Vagina (tissue), 2 donors: ENCODE results near the gene PSKH1. TPM values are rescaled to one million over a fixed set of nuclear protein-coding genes. Genes with fewer than 3 reads are reported as not detected.
A peak's percentile ranks its signal among the peaks of the same experiment; 100 is the strongest.

Experiments
- DNase-seq, 2 donors: peaks; one replicate each; pipeline ENCODE4 v3.0.0-alpha.2; 2017; ENCODE audit errors: extremely low spot score in 2 of 2
- H3K27ac ChIP-seq: fragments of 200-600 bp; sonication (generic); one replicate; pipeline ENCODE4 v1.5.1; 2019
- H3K27me3 ChIP-seq: fragments of 200-600 bp; sonication (generic); one replicate; pipeline ENCODE4 v1.5.1; 2019
- H3K36me3 ChIP-seq, 2 donors: fragments of 200-600 bp; sonication (generic); one replicate each; pipeline ENCODE4 v1.5.1; 2017 to 2019
- H3K4me1 ChIP-seq: fragments of 200-600 bp; sonication (generic); one replicate; pipeline ENCODE4 v1.5.1; 2019
- H3K4me3 ChIP-seq, 2 donors: fragments of 200-600 bp; sonication (generic); 1 replicate in 1 of 2; 2 replicates in 1 of 2; pipeline ENCODE4 v1.5.1; 2016 to 2019
- H3K9me3 ChIP-seq: fragments of 200-600 bp; sonication (generic); one replicate; pipeline ENCODE4 v1.5.1; 2019
- POLR2A ChIP-seq, 2 donors: fragments of 450-650 bp; IDR thresholded peaks; one replicate each; pipeline ENCODE4 v1.6.1; 2017; ENCODE audit warnings: antibody characterized with exemption in 2 of 2, mild to moderate bottlenecking in 2 of 2, moderate library complexity in 2 of 2
- POLR2AphosphoS5 ChIP-seq, 2 donors: sonication (generic); formaldehyde crosslinking; IDR thresholded peaks; one replicate each; pipeline ENCODE4 v1.9.0; 2017; ENCODE audit warnings: antibody characterized with exemption in 2 of 2, mild to moderate bottlenecking in 2 of 2, low read depth in 1 of 2; ENCODE audit not compliant: insufficient read depth in 1 of 2
- intact Hi-C: fragments of 100-400 bp; cut with DNase I; formaldehyde crosslinking; loops from one replicate; pipeline ENCODE4 v1.15.1; 2023
- total RNA-seq: library from RNA; depleted of rRNA; stranded (reverse); fragments of >200 nt; gene quantifications from one replicate; pipeline ENCODE4 v1.2.3, GENCODE V29; 2016
- TF ChIP-seq, protein P1 (sequence below), 3 experiments: fragments of 450-650 bp in 2 of 3; fragments of 200-600 bp in 1 of 3; sonication (generic) in 1 of 3; IDR thresholded peaks; one replicate each; pipeline ENCODE4 v1.5.1; 2017 to 2019; ENCODE audit warnings: antibody characterized with exemption in 3 of 3, mild to moderate bottlenecking in 2 of 3, moderate library complexity in 2 of 3

The PSKH1 gene
- total RNA-seq, 1 donor from 2014 or later: 17.4 TPM

DNA sequence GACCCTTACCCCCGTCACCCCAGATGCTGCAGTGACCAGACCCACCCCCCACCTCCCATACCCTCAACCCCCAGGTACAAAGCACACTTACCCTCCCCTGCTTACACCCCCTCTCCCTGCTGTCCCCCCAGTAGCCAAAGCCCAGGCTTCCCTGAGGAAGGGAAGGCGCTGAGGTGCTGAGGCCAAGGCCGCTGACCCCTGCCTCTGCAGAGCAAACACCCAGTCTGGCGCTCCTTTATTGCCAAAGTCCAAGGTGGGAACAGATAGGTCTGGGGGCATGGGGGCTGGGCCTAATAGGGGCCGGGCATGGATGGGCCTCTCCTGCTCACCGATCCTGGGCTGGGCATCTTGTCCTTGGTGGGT, 50.2 kb downstream of the PSKH1 start:
- H3K36me3 ChIP-seq: peaks cover 0 to 39% of the 10 kb centered on the region in 2 donors
- peak overlapping the region; percentile 84 for H3K27ac ChIP-seq
- H3K9me3 ChIP-seq: no peaks in the 10 kb centered on the region
- no peak for TF ChIP-seq POLR2AphosphoS5 (IDR thresholded peaks at IDR 0.05; ENCODE audit: insufficient read depth in 1 of 2, low read depth in 1 of 2)
- TF ChIP-seq, protein P1, sequence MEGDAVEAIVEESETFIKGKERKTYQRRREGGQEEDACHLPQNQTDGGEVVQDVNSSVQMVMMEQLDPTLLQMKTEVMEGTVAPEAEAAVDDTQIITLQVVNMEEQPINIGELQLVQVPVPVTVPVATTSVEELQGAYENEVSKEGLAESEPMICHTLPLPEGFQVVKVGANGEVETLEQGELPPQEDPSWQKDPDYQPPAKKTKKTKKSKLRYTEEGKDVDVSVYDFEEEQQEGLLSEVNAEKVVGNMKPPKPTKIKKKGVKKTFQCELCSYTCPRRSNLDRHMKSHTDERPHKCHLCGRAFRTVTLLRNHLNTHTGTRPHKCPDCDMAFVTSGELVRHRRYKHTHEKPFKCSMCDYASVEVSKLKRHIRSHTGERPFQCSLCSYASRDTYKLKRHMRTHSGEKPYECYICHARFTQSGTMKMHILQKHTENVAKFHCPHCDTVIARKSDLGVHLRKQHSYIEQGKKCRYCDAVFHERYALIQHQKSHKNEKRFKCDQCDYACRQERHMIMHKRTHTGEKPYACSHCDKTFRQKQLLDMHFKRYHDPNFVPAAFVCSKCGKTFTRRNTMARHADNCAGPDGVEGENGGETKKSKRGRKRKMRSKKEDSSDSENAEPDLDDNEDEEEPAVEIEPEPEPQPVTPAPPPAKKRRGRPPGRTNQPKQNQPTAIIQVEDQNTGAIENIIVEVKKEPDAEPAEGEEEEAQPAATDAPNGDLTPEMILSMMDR (IDR thresholded peaks at IDR 0.05): no peak
- no peak for TF ChIP-seq POLR2A (IDR thresholded peaks at IDR 0.05)
- intact Hi-C loops: no loop called here
- no peak overlapping the region for H3K4me3 ChIP-seq
- no peak for DNase-seq
- H3K4me1 ChIP-seq: peaks cover 48% of the 10 kb centered on the region
- H3K27me3 ChIP-seq: no peaks in the 10 kb centered on the region

DNA sequence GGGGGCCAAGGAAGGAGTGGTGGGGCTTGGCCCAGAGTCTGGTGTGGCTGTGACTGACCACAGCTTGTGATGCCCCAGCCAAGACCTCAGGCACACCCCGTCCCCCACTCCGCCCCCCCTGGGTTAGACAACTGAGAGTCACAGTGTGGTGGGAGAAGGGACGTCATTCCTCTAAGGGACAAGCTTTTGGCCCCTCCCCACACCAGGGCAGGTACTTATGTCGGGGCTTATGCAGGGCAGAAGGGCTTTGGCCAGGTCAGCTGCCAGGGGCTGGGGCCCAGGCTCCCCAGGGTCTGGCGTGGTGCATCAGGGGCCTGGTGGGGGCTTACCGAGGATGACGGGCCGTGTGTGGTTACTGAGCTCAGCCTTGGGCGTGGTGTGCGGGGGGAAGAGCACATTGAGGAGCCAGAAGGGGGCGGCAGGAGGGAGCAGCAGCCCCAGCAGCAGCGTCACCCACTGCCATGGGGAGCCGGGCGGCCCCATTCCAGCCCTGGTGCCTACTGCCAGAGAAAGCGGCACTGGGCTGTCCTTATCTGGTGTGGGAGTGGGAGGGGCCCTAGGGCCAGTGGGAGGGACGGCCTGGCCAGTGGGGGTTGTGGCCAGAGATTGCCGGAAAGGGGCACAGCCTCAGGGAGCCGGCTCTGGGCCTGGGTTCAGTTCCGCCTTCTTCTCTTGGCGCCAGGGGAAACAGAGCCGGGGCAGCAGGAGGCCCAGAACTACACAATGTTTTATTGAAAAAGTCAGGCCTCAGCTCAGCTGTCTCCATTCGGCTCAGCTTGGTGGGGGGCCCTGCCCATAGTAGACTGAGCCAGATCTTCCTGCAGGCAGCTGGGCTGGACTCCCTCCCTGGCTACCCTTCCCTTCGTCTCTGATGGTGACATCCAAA, 50.8 kb downstream of the PSKH1 start, which contains the start of gene LCAT:
LCAT (minus strand) TSS at position 502 of the 886 bp plus-strand sequence; CDS start at position 483, 19 bp downstream.
- H3K36me3 ChIP-seq: peaks cover 0 to 45% of the 10 kb centered on the region in 2 donors

DNA sequence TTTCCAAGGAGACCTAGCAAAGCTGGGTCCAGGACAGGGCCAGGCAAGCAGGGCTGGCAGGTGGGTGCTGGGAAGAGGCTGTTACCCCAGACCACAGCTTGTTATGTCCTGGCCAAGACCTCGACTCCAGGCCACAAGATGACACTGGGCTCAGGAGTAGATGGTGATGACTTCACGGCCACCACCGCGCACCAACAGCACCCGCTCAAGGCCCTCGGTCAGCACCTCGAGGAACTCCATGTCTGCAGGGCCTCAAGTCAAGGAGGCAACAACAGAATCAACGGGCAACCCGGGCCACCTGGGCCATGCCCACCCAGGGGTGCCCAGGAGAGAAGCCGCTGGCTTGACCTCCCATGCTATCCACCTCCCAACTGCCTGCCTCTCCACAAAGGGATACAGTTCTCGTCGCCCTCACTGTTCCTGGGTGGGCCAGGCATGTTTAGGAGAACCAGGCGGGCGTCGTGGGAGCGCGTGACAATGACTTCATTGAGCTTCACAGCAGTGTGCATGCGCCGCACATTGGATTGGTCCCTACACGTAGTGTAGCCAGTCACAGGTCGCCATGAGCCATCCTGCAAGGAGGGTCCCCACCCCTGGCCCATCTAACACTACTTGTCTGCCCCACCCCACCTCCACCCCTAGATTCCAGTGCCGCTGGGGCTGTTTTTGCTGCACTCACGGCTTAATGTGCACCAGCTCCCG, 51.8 kb downstream of the PSKH1 start:
- intact Hi-C loops: no loop called here
- Histone ChIP-seq H3K36me3 (peaks cover 0 to 51% of the 10 kb centered on the region in 2 donors), H3K9me3 (no peaks in the 10 kb centered on the region), H3K4me1 (peaks cover 43% of the 10 kb centered on the region), H3K27ac (peak overlapping the region; percentile 84), H3K4me3 (no peak overlapping the region), H3K27me3 (no peaks in the 10 kb centered on the region)
- TF ChIP-seq, protein P1 (IDR thresholded peaks at IDR 0.05): no peak
- no peak for TF ChIP-seq POLR2AphosphoS5 (IDR thresholded peaks at IDR 0.05; ENCODE audit: insufficient read depth in 1 of 2, low read depth in 1 of 2)
- TF ChIP-seq POLR2A (IDR thresholded peaks at IDR 0.05): no peak
- no peak for DNase-seq

More for the DNA sequence above, 50.8 kb downstream of the PSKH1 start, which contains the start of gene LCAT:
- Histone ChIP-seq H3K4me1 (peaks cover 48% of the 10 kb centered on the region), H3K27me3 (no peaks in the 10 kb centered on the region), H3K4me3 (peak within 1 kb of the TSS in 1 of 2 donors; percentile 17), H3K9me3 (no peaks in the 10 kb centered on the region), H3K27ac (peak within 1 kb of the TSS; percentile 84)
- intact Hi-C loops: no loop called here
- peak in 1 of 2 donors; percentile 72 for TF ChIP-seq POLR2AphosphoS5 (IDR thresholded peaks at IDR 0.05; ENCODE audit: insufficient read depth in 1 of 2, low read depth in 1 of 2)
- TF ChIP-seq POLR2A (IDR thresholded peaks at IDR 0.05): no peak
- DNase-seq: no peak

DNA sequence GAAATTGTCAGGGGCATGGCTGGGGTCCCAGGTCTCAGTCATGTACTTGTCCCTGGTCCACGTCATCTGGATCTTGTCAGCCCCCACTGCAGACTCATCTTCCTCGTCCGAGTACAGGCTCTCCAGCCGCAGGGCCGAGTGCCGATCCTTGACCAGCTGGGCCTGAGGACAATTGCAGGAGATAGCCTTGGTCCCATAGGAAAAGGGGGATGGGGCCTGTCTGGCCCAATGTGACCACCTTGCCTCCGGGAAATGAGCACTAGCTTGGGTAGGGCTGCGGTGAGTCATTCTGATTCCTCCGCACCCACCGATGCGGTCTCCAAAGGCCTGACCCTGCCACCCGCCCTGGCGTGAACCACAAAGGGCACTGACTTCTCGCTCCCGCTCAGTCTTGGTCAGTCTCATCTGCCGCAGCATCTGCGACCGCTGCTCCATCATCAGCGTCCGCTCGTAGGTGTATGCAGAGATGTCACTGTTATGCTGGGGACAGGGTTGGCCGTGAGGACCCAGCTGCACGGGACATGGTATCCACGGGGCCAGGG, 52.4 kb downstream of the PSKH1 start:
- TF ChIP-seq, protein P1 (IDR thresholded peaks at IDR 0.05): no peak
- no peak for TF ChIP-seq POLR2A (IDR thresholded peaks at IDR 0.05)
- no peak for TF ChIP-seq POLR2AphosphoS5 (IDR thresholded peaks at IDR 0.05; ENCODE audit: insufficient read depth in 1 of 2, low read depth in 1 of 2)
- H3K4me3 ChIP-seq: no peak overlapping the region
- intact Hi-C loops: no loop called here
- no peaks in the 10 kb centered on the region for H3K27me3 ChIP-seq
- no peak for DNase-seq
- no peaks in the 10 kb centered on the region for H3K9me3 ChIP-seq
- H3K27ac ChIP-seq: peak overlapping the region; percentile 84
- peaks cover 0 to 54% of the 10 kb centered on the region in 2 donors for H3K36me3 ChIP-seq
- H3K4me1 ChIP-seq: peaks cover 39% of the 10 kb centered on the region

DNA sequence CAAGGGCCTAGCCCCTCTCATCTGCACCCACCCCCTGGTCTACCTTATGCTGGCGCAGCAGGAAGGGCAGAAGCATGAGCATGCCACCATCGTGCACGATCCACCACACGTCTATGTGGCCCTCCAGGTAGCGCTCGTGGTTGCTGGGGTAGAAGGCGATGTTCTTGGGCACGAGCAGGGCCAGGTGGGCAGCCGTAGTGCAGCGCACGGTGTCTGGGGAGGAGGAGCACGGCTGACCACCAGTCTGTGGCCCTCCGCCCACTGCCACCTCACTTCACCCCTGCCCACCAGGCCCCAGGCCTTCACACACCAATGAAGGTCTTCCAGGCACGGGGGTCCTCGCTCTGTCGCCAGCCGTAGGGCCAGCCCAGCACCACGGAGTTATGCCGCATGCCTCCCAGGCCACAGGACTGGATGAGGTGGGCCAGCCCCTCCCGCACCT, 53.1 kb downstream of the PSKH1 start:
- intact Hi-C loops: no loop called here
- no peak overlapping the region for H3K4me3 ChIP-seq
- TF ChIP-seq, protein P1 (IDR thresholded peaks at IDR 0.05): no peak
- H3K27ac ChIP-seq: no peak overlapping the region
- H3K27me3 ChIP-seq: no peaks in the 10 kb centered on the region
- H3K4me1 ChIP-seq: peaks cover 41% of the 10 kb centered on the region
- no peak for DNase-seq
- peaks cover 0 to 61% of the 10 kb centered on the region in 2 donors for H3K36me3 ChIP-seq
- H3K9me3 ChIP-seq: no peaks in the 10 kb centered on the region
